SK-N-SH treated with all-trans-retinoic acid at 6 μM for 48 hours (cell line): ENCODE data around the gene TNFRSF8.

ENCODE experiments used
- ATAC-seq: fragments of 200-7000 bp; cut with Tn5 transposase; 3 replicates; pipeline ENCODE4 v1.9.1; 2020; ENCODE audit warnings: mild to moderate bottlenecking, moderate library complexity
- BACH2 ChIP-seq: fragments of 250-450 bp; sonication (Bioruptor Pico); IDR thresholded peaks from 2 replicates; pipeline ENCODE4 v1.9.0; 2021; ENCODE audit warnings: mild to moderate bottlenecking, borderline replicate concordance
- CSDC2 ChIP-seq: fragments of 250-450 bp; sonication (Bioruptor Pico); IDR thresholded peaks from 2 replicates; pipeline ENCODE4 v1.5.0; 2020; ENCODE audit warnings: mild to moderate bottlenecking, moderate library complexity
- ESRRG ChIP-seq: fragments of 250-450 bp; sonication (Bioruptor Pico); IDR thresholded peaks from 2 replicates; pipeline ENCODE4 v1.6.1; 2021; ENCODE audit warnings: mild to moderate bottlenecking
- GLIS3 ChIP-seq: fragments of 250-450 bp; sonication (Bioruptor Pico); IDR thresholded peaks from 2 replicates; pipeline ENCODE4 v1.5.0; 2020; ENCODE audit warnings: mild to moderate bottlenecking, moderate library complexity
- ISL1 ChIP-seq: fragments of 250-450 bp; sonication (Bioruptor Pico); IDR thresholded peaks from 2 replicates; pipeline ENCODE4 v2.1.2; 2022; ENCODE audit warnings: mild to moderate bottlenecking, moderate library complexity
- OSR1 ChIP-seq: fragments of 250-450 bp; sonication (Bioruptor Pico); IDR thresholded peaks from 2 replicates; pipeline ENCODE4 v1.8.0; 2022; ENCODE audit warnings: moderate library complexity, mild to moderate bottlenecking, inconsistent platforms
- PATZ1 ChIP-seq: fragments of 250-450 bp; sonication (Bioruptor Pico); IDR thresholded peaks from 2 replicates; pipeline ENCODE4 v1.8.0; 2020; ENCODE audit warnings: mild to moderate bottlenecking, moderate library complexity, borderline replicate concordance
- PPARA ChIP-seq: fragments of 250-450 bp; sonication (Bioruptor Pico); IDR thresholded peaks from 2 replicates; pipeline ENCODE4 v1.5.0; 2020; ENCODE audit warnings: mild to moderate bottlenecking, borderline replicate concordance
- RARB ChIP-seq: fragments of 250-450 bp; sonication (Bioruptor Pico); IDR thresholded peaks from 2 replicates; pipeline ENCODE4 v1.8.0; 2021; ENCODE audit warnings: mild to moderate bottlenecking, moderate library complexity
- SNAI2 ChIP-seq: fragments of 250-450 bp; sonication (Bioruptor Pico); IDR thresholded peaks from 2 replicates; pipeline ENCODE4 v1.5.0; 2020; ENCODE audit warnings: mild to moderate bottlenecking, moderate library complexity
- TCF4 ChIP-seq: fragments of 250-450 bp; sonication (Bioruptor Pico); IDR thresholded peaks from 2 replicates; pipeline ENCODE4 v1.8.0; 2021; ENCODE audit warnings: mild to moderate bottlenecking, moderate library complexity, borderline replicate concordance
- TOX ChIP-seq: fragments of 250-450 bp; sonication (Bioruptor Pico); IDR thresholded peaks from 2 replicates; pipeline ENCODE4 v1.8.0; 2021; ENCODE audit warnings: mild to moderate bottlenecking, moderate library complexity, borderline replicate concordance
- ZC3H10 ChIP-seq: fragments of 250-450 bp; sonication (Bioruptor Pico); IDR thresholded peaks from 2 replicates; pipeline ENCODE4 v1.5.1; 2021; ENCODE audit warnings: mild to moderate bottlenecking, moderate library complexity
- ZFP3 ChIP-seq: fragments of 250-450 bp; sonication (Bioruptor Pico); IDR thresholded peaks from 2 replicates; pipeline ENCODE4 v1.5.0; 2020; ENCODE audit warnings: mild to moderate bottlenecking, moderate library complexity
- ZNF565 ChIP-seq: fragments of 450-650 bp; formaldehyde crosslinking; conservative IDR thresholded peaks from 2 replicates; pipeline ENCODE4 v1.5.0; 2020; ENCODE audit warnings: low read depth, mild to moderate bottlenecking, moderate library complexity
- ZNF70 ChIP-seq: fragments of 450-650 bp; formaldehyde crosslinking; IDR thresholded peaks from 2 replicates; pipeline ENCODE4 v1.5.0; 2020; ENCODE audit warnings: mild to moderate bottlenecking, moderate library complexity
- ZNF8 ChIP-seq: fragments of 450-650 bp; formaldehyde crosslinking; IDR thresholded peaks from 2 replicates; pipeline ENCODE4 v1.5.0; 2020; ENCODE audit warnings: mild to moderate bottlenecking, moderate library complexity
- TF ChIP-seq, protein P1 (sequence below): fragments of 250-450 bp; sonication (Bioruptor Pico); IDR thresholded peaks from 2 replicates; pipeline ENCODE4 v1.5.1; 2021; ENCODE audit warnings: mild to moderate bottlenecking, moderate library complexity
- TF ChIP-seq, protein P2 (sequence below): fragments of 250-450 bp; sonication (Bioruptor Pico); IDR thresholded peaks from 2 replicates; pipeline ENCODE4 v1.5.1; 2020; ENCODE audit warnings: low read depth, mild to moderate bottlenecking, moderate library complexity

Gene TNFRSF8

DNA sequence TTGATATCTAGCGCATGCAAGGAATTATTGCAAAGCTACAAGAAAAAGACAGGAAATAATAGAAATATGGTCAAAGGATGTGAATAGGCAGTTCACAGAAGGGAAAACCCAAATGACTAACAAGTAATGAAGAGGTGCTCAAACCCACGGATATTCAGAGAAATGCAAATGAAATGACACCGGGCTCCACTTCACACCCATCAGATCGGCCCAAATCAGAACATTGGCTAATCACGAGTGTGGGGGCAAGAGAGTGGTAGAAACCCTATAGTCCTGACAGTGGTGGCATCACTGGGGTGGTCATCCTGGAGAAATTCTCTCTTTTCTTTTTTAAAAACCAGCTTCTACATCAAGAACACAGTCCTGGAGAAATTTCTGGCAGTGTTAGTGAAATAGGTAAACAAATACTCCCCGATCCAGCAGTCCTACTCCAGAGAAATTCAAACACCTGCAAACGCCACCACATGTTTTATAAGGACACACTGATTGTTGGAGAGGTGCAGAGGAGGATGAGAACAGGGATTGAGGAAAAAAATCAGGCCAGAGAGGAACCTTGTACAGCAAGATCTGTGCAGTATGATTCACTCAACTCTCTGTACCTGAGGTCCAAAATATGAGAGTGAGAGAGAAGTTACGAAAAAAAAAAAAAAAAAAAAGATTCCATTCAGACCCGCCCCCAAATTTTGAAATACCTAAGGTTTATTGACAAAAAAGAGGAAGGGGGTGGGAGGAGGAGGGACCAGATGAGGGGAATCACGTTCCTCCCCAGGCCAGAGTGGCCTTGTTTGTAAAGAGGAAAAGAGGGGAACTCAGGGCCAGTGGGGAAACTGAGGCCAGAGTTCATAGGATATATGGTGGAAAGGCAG is 94.5 kb downstream of the TNFRSF8 start:
- ATAC-seq = no peak
- TF ChIP-seq, protein P1, sequence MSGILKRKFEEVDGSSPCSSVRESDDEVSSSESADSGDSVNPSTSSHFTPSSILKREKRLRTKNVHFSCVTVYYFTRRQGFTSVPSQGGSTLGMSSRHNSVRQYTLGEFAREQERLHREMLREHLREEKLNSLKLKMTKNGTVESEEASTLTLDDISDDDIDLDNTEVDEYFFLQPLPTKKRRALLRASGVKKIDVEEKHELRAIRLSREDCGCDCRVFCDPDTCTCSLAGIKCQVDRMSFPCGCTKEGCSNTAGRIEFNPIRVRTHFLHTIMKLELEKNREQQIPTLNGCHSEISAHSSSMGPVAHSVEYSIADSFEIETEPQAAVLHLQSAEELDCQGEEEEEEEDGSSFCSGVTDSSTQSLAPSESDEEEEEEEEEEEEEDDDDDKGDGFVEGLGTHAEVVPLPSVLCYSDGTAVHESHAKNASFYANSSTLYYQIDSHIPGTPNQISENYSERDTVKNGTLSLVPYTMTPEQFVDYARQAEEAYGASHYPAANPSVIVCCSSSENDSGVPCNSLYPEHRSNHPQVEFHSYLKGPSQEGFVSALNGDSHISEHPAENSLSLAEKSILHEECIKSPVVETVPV (CRISPR knock-in tag) = no peak
- TF ChIP-seq TOX (CRISPR knock-in tag) (no peak), RARB (CRISPR knock-in tag) (no peak)

- TF ChIP-seq TCF4 (CRISPR knock-in tag) = no peak
- TF ChIP-seq GLIS3 (CRISPR knock-in tag) = no peak
- no peak for TF ChIP-seq PPARA (CRISPR knock-in tag)
- no peak for TF ChIP-seq ZNF70 (CRISPR knock-in tag)
- no peak for TF ChIP-seq ESRRG (CRISPR knock-in tag)
- TF ChIP-seq SNAI2 (CRISPR knock-in tag) = no peak
- no peak for TF ChIP-seq ZC3H10
- TF ChIP-seq, protein P1 (CRISPR knock-in tag) = no peak
- TF ChIP-seq OSR1 (CRISPR knock-in tag) = no peak
- TF ChIP-seq, protein P2, sequence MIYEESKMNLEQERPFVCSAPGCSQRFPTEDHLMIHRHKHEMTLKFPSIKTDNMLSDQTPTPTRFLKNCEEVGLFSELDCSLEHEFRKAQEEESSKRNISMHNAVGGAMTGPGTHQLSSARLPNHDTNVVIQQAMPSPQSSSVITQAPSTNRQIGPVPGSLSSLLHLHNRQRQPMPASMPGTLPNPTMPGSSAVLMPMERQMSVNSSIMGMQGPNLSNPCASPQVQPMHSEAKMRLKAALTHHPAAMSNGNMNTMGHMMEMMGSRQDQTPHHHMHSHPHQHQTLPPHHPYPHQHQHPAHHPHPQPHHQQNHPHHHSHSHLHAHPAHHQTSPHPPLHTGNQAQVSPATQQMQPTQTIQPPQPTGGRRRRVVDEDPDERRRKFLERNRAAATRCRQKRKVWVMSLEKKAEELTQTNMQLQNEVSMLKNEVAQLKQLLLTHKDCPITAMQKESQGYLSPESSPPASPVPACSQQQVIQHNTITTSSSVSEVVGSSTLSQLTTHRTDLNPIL (CRISPR knock-in tag) = no peak
- no peak for TF ChIP-seq ZNF565 (CRISPR knock-in tag)
- TF ChIP-seq ZFP3 (CRISPR knock-in tag) = no peak
- no peak for TF ChIP-seq PATZ1 (CRISPR knock-in tag)
- TF ChIP-seq RARB (CRISPR knock-in tag) = no peak
- TF ChIP-seq TOX (CRISPR knock-in tag) = no peak
- ATAC-seq = no peak
Measured at GRCh38 chr1:12158357-12159092, 95.4 kb downstream of the TNFRSF8 start.

DNA sequence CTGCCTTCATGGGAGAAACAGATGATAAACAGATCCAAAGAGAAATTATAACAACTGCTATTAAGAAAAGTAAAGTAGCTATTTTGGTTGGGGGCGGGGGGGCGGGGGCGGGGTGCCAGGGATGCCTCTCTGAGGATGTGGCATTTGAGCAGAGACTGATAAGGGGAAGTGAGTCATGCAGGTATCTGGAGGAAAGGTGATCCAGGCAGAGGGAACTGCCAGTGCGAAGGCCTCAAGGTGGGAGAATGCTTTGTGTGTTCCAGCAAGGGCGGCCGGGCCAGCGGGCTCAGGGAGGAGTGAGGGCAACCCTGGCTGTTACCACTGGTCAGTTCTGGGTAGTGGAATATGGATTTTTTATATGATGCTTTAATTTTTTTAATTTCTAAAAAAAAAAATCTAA is 96.7 kb downstream of the TNFRSF8 start:
- ATAC-seq = no peak
- TF ChIP-seq, protein P1 (CRISPR knock-in tag) = no peak
- TF ChIP-seq PATZ1 (CRISPR knock-in tag) (no peak), ZNF70 (CRISPR knock-in tag) (no peak), TOX (CRISPR knock-in tag) (no peak), ISL1 (CRISPR knock-in tag) (no peak), GLIS3 (CRISPR knock-in tag) (no peak), SNAI2 (CRISPR knock-in tag) (no peak), ZC3H10 (no peak), ZNF565 (CRISPR knock-in tag) (no peak), OSR1 (CRISPR knock-in tag) (no peak), CSDC2 (CRISPR knock-in tag) (no peak), ZNF8 (CRISPR knock-in tag) (no peak), PPARA (CRISPR knock-in tag) (no peak), BACH2 (CRISPR knock-in tag) (no peak), RARB (CRISPR knock-in tag) (no peak)
- TF ChIP-seq, all 23 proteins: peak for 0
